Peyer's patch (tissue), 4 donors: ENCODE measurements around the gene PDCD2L.

Experiments
- CTCF ChIP-seq, 6 experiments: fragments of 450-650 bp in 4 of 6; fragments of 200-600 bp in 2 of 6; sonication (generic) in 1 of 6; IDR thresholded peaks; one replicate each; pipeline ENCODE4 v1.5.1; 2017 to 2019; ENCODE audit warnings: antibody characterized with exemption in 6 of 6, mild to moderate bottlenecking in 3 of 6, moderate library complexity in 1 of 6
- POLR2A ChIP-seq, 2 donors: fragments of 450-650 bp; IDR thresholded peaks; one replicate each; pipeline ENCODE4 v1.5.1; 2017; ENCODE audit warnings: antibody characterized with exemption in 2 of 2, mild to moderate bottlenecking in 2 of 2, moderate library complexity in 2 of 2

- TF ChIP-seq CTCF (IDR thresholded peaks at IDR 0.05) (no peak), POLR2A (IDR thresholded peaks at IDR 0.05) (no peak)
Measured at GRCh38 chr19:34426096-34426661, 22.0 kb downstream of the PDCD2L start.
